ENCODE results near the gene TMEM129. TPM values are rescaled to one million over a fixed set of nuclear protein-coding genes. Genes with fewer than 3 reads are reported as not detected.

TMEM129 gene
- polyA plus RNA-seq, 1 experiment: 33.8 TPM

- no peaks in the 10 kb centered on the region for H3K36me3 ChIP-seq (ENCODE audit: control insufficient read depth, insufficient read depth, low read length)
- TF ChIP-seq CTCF (IDR thresholded peaks at IDR 0.05; ENCODE audit: insufficient read depth, low read depth, low read length): no peak
- POLR2A ChIA-PET: no interaction called here
- H3K27me3 ChIP-seq (ENCODE audit: control insufficient read depth, insufficient read depth, low read length): no peaks in the 10 kb centered on the region
- CTCF ChIA-PET: interaction anchor here (0.6 to 1.0 kb wide), 3 partner anchors 9 to 141 kb away, joined by 3 read pairs; no protein-coding TSS in a partner anchor
- DNase-seq (ENCODE audit: low read depth): no peak
- H3K4me3 ChIP-seq (ENCODE audit: low read depth, low read length): no peak overlapping the region
Observed at GRCh38 chr4:1758306-1759121, 37.4 kb upstream of the TMEM129 start.

GRCh38 chr4:1757836-1758235 lies 36.7 kb upstream of the TMEM129 start:
- POLR2A ChIA-PET: no interaction called here
- Histone ChIP-seq H3K27me3 (ENCODE audit: control insufficient read depth, insufficient read depth, low read length) (no peaks in the 10 kb centered on the region), H3K36me3 (ENCODE audit: control insufficient read depth, insufficient read depth, low read length) (no peaks in the 10 kb centered on the region), H3K4me3 (ENCODE audit: low read depth, low read length) (no peak overlapping the region)
- TF ChIP-seq CTCF (IDR thresholded peaks at IDR 0.05; ENCODE audit: insufficient read depth, low read depth, low read length): no peak
- no peak for DNase-seq (ENCODE audit: low read depth)
- CTCF ChIA-PET: interaction anchor here (0.6 kb wide), 2 partner anchors 10 to 17 kb away, joined by 3 read pairs; no protein-coding TSS in a partner anchor

GRCh38 chr4:1756893-1757779 lies 36.0 kb upstream of the TMEM129 start:
- POLR2A ChIA-PET: no interaction called here
- H3K36me3 ChIP-seq (ENCODE audit: control insufficient read depth, insufficient read depth, low read length): no peaks in the 10 kb centered on the region
- no peak for DNase-seq (ENCODE audit: low read depth)
- no peak overlapping the region for H3K4me3 ChIP-seq (ENCODE audit: low read depth, low read length)
- CTCF ChIA-PET: interaction anchor here (0.6 kb wide), 1 partner anchor 16 kb away, joined by 3 read pairs; no protein-coding TSS in a partner anchor
- no peaks in the 10 kb centered on the region for H3K27me3 ChIP-seq (ENCODE audit: control insufficient read depth, insufficient read depth, low read length)
- TF ChIP-seq CTCF (IDR thresholded peaks at IDR 0.05; ENCODE audit: insufficient read depth, low read depth, low read length): no peak

- Histone ChIP-seq H3K27me3 (ENCODE audit: control insufficient read depth, insufficient read depth, low read length) (no peaks in the 10 kb centered on the region), H3K36me3 (ENCODE audit: control insufficient read depth, insufficient read depth, low read length) (no peaks in the 10 kb centered on the region), H3K4me3 (ENCODE audit: low read depth, low read length) (no peak overlapping the region)
- ChIA-PET CTCF (interaction anchor here (1.1 to 1.2 kb wide), 3 partner anchors 11 to 53 kb away, joined by 3 read pairs; no protein-coding TSS in a partner anchor), POLR2A (no interaction called here)
- no peak for DNase-seq (ENCODE audit: low read depth)
- no peak for TF ChIP-seq CTCF (IDR thresholded peaks at IDR 0.05; ENCODE audit: insufficient read depth, low read depth, low read length)
Observed at GRCh38 chr4:1756079-1756478, 35.0 kb upstream of the TMEM129 start.

- POLR2A ChIA-PET: no interaction called here
- TF ChIP-seq CTCF (IDR thresholded peaks at IDR 0.05; ENCODE audit: insufficient read depth, low read depth, low read length): no peak
- CTCF ChIA-PET: interaction anchor here (0.6 to 1.2 kb wide), 4 partner anchors 10 to 242 kb away, joined by 3 read pairs; no protein-coding TSS in a partner anchor
- H3K36me3 ChIP-seq (ENCODE audit: control insufficient read depth, insufficient read depth, low read length): no peaks in the 10 kb centered on the region
- H3K27me3 ChIP-seq (ENCODE audit: control insufficient read depth, insufficient read depth, low read length): no peaks in the 10 kb centered on the region
- no peak overlapping the region for H3K4me3 ChIP-seq (ENCODE audit: low read depth, low read length)
- no peak for DNase-seq (ENCODE audit: low read depth)
Observed at GRCh38 chr4:1755297-1755696, 34.2 kb upstream of the TMEM129 start.
